Neural crest cell (in vitro differentiated cells): ENCODE data around the gene MANEA. TPM values are rescaled to one million over a fixed set of nuclear protein-coding genes. Genes with fewer than 3 reads are reported as not detected.
"Not testable (repeated sequence)": the region's sequence is repeated elsewhere in the genome, so short reads cannot be mapped to it uniquely, and the experiment has no call there.

Experiments used
- DNase-seq: peaks from one replicate; pipeline ENCODE4 v3.0.0; 2021; ENCODE audit warnings: low read depth, mixed read lengths, low spot score
- H3K27ac Mint-ChIP-seq: one replicate; pipeline ENCODE4 v1.8.0; 2021; ENCODE audit warnings: mild to moderate bottlenecking, mixed read lengths; ENCODE audit not compliant: unreplicated experiment
- H3K27me3 Mint-ChIP-seq: 2 replicates; pipeline ENCODE4 v1.8.0; 2021; ENCODE audit warnings: low read depth, mild to moderate bottlenecking, mixed read lengths
- H3K36me3 Mint-ChIP-seq: 2 replicates; pipeline ENCODE4 v1.8.0; 2021; ENCODE audit warnings: low read depth, mild to moderate bottlenecking, mixed read lengths
- H3K4me1 Mint-ChIP-seq: 2 replicates; pipeline ENCODE4 v1.8.0; 2021; ENCODE audit warnings: mixed read lengths
- H3K4me3 Mint-ChIP-seq: one replicate; pipeline ENCODE4 v1.8.0; 2021; ENCODE audit warnings: mild to moderate bottlenecking, mixed read lengths
- H3K9me3 Mint-ChIP-seq: 2 replicates; pipeline ENCODE4 v1.8.0; 2021; ENCODE audit warnings: mixed read lengths
- total RNA-seq: library from RNA; stranded (reverse); gene quantifications from 2 replicates; pipeline ENCODE4 v1.2.1, GENCODE V29; 2021
- TF ChIP-seq, protein P1 (sequence below): fragments of 200-600 bp; sonication (generic); conservative IDR thresholded peaks from 2 replicates; pipeline ENCODE4 v1.5.0; 2021; ENCODE audit warnings: antibody characterized with exemption, mild to moderate bottlenecking

Gene MANEA
- total RNA-seq, 1 donor from 2014 or later: 14.4 TPM

DNA sequence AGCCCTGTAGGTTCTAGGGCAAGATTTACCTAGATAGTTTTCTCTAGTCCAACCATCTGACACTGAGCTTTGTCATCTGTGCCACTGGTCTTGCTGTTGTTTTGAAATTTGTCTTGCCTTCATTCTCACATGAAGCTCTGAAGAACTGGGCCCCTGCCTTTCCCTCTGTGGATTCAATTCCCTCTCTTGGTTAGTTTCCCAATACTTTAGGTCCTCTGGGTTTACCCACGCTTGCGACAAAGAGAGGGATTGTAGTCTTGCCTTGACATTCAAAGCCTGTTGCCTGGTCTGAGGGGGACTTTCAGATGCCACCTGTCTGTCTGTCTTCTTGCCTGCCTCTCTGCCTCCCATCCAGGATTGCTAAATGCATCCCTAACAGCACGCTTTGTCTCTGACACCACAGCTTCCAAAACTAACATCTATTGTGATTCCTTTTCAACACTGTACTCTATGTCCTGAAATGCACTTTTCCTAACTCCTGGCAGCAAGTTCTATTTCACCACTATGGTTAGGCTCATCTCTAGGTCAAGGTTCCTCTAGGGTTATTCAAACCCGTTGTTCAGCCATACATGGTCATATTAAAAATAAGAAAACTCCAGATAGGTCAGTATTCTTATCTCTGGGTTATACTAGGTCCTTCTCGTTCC lies 25.5 kb upstream of the MANEA start:
- Mint-ChIP-seq H3K4me1 (peaks cover 10% of the 10 kb centered on the region), H3K9me3 (peaks cover 4% of the 10 kb centered on the region), H3K4me3 (no peak overlapping the region), H3K27me3 (no peaks in the 10 kb centered on the region), H3K36me3 (no peaks in the 10 kb centered on the region), H3K27ac (no peak overlapping the region)
- no peak for DNase-seq
- TF ChIP-seq, protein P1, sequence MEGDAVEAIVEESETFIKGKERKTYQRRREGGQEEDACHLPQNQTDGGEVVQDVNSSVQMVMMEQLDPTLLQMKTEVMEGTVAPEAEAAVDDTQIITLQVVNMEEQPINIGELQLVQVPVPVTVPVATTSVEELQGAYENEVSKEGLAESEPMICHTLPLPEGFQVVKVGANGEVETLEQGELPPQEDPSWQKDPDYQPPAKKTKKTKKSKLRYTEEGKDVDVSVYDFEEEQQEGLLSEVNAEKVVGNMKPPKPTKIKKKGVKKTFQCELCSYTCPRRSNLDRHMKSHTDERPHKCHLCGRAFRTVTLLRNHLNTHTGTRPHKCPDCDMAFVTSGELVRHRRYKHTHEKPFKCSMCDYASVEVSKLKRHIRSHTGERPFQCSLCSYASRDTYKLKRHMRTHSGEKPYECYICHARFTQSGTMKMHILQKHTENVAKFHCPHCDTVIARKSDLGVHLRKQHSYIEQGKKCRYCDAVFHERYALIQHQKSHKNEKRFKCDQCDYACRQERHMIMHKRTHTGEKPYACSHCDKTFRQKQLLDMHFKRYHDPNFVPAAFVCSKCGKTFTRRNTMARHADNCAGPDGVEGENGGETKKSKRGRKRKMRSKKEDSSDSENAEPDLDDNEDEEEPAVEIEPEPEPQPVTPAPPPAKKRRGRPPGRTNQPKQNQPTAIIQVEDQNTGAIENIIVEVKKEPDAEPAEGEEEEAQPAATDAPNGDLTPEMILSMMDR: no peak

GRCh38 chr6:95553880-95554279 lies 23.5 kb upstream of the MANEA start:
- TF ChIP-seq, protein P1: no peak
- DNase-seq: no peak
- H3K27me3 Mint-ChIP-seq: no peaks in the 10 kb centered on the region
- H3K36me3 Mint-ChIP-seq: no peaks in the 10 kb centered on the region
- no peak overlapping the region for H3K4me3 Mint-ChIP-seq
- no peak overlapping the region for H3K27ac Mint-ChIP-seq
- H3K9me3 Mint-ChIP-seq: peaks cover 4% of the 10 kb centered on the region
- H3K4me1 Mint-ChIP-seq: peaks cover 12% of the 10 kb centered on the region

DNA sequence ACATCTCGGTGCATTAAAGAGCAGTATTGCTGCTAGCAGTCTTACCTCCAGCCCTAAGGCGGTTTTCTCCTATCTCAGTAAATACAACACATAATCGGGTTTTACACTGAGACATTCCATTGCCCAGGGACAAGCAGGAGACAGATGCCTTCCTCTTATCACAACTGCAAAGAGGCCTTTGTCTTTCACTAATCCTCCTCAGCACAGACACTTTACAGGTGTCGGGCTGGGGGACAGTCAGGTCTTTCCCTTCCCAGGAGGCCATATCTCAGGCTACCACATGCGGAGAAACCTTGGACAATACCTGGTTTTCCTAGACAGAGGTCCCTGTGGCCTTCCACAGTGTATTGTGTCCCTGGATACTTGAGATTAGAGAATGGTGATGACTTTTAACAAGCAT lies 16.4 kb upstream of the MANEA start:
- not testable (repeated sequence) for H3K27me3 Mint-ChIP-seq, H3K27ac Mint-ChIP-seq, H3K36me3 Mint-ChIP-seq, H3K9me3 Mint-ChIP-seq, DNase-seq, H3K4me1 Mint-ChIP-seq, H3K4me3 Mint-ChIP-seq

DNA sequence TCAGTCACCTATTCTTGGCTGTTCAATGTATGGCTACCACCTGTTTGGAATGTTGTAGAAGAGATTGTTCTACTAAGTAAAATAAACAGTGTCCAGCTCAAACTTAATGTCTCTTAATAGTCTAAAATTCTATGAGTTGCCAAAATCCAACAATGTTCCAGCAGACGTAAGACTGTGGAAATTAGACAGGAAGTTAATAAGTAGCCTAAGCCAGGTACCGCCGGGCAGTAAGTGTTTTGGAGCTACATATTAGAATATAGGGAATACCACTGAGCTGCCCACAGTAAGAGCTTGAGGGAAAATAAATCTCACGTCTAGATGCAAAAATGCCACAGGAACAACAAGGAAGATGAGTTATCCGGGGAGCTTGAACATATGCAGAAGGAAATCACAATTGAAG lies 7.8 kb upstream of the MANEA start:
- no peaks in the 10 kb centered on the region for H3K27me3 Mint-ChIP-seq
- no peaks in the 10 kb centered on the region for H3K36me3 Mint-ChIP-seq
- TF ChIP-seq, protein P1: no peak
- no peaks in the 10 kb centered on the region for H3K9me3 Mint-ChIP-seq
- H3K4me3 Mint-ChIP-seq: no peak overlapping the region
- H3K27ac Mint-ChIP-seq: no peak overlapping the region
- no peak for DNase-seq
- peaks cover 13% of the 10 kb centered on the region for H3K4me1 Mint-ChIP-seq

DNA sequence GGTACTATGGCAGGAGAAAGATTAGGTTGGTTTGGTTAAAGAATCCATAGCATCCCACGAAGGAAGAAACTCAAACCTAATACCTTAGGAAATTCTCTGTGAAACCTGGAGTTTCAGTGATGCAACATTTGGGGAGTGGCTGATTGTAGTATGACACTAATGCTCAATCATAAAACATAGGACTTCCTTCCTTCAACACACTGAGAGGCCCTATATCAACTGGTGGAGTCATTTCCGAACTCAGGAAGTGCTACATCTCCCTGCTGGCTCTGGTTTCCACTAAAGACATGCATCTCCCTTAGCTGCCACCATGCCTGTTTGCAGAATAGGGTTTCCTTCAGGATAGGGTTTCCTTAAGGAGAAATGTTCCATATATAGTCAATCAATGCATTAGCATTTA lies 5.2 kb upstream of the MANEA start:
- H3K36me3 Mint-ChIP-seq: no peaks in the 10 kb centered on the region
- H3K9me3 Mint-ChIP-seq: no peaks in the 10 kb centered on the region
- no peak overlapping the region for H3K27ac Mint-ChIP-seq

GRCh38 chr6:95574811-95575210 lies 2.5 kb upstream of the MANEA start:
- no peaks in the 10 kb centered on the region for H3K9me3 Mint-ChIP-seq
- peaks cover 50% of the 10 kb centered on the region for H3K4me1 Mint-ChIP-seq
- H3K27ac Mint-ChIP-seq: no peak overlapping the region
- H3K4me3 Mint-ChIP-seq: peak overlapping the region; percentile 94
- TF ChIP-seq, protein P1: no peak
- H3K27me3 Mint-ChIP-seq: no peaks in the 10 kb centered on the region
- H3K36me3 Mint-ChIP-seq: no peaks in the 10 kb centered on the region
- DNase-seq: no peak

More for the DNA sequence above, 5.2 kb upstream of the MANEA start:
- no peak for DNase-seq
- Mint-ChIP-seq H3K27me3 (no peaks in the 10 kb centered on the region), H3K4me3 (no peak overlapping the region), H3K4me1 (peaks cover 32% of the 10 kb centered on the region)
- TF ChIP-seq, protein P1: no peak
